Measurements from ENCODE around the gene NKX2-3. TPM values are rescaled to one million over a fixed set of nuclear protein-coding genes. Genes with fewer than 3 reads are reported as not detected.

The NKX2-3 gene
- total RNA-seq, 1 donor from 2014 or later: not detected

DNA sequence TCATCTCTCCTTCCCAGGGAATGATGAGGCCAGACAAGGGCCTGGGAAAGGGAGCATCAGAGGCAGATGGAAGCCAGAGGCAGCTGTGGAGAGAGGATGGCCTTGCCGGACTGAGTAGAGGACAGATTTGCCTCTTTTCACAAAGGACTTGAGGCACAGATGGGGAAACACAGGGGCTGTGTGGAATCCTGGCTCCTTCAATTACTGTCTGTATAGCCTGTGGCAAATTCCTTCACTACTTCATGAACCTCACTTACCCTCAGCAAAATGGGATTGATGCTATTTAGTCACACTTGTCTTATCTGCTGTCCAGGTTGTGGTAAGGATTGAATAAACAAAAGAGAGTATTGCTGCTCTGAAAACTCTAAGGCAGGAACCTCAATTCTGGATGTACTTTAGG lies 47.2 kb downstream of the NKX2-3 start:
- Mint-ChIP-seq H3K27ac (ENCODE audit: unreplicated experiment) (no peak overlapping the region), H3K4me1 (no peaks in the 10 kb centered on the region), H3K4me3 (no peak overlapping the region)

GRCh38 chr10:99582255-99582770 lies 49.6 kb downstream of the NKX2-3 start:
- H3K4me1 Mint-ChIP-seq: no peaks in the 10 kb centered on the region

More for the DNA sequence above, 47.2 kb downstream of the NKX2-3 start:
- Mint-ChIP-seq H3K9me3 (no peaks in the 10 kb centered on the region), H3K27me3 (ENCODE audit: low read depth) (peaks cover 31% of the 10 kb centered on the region), H3K36me3 (ENCODE audit: low read depth) (no peaks in the 10 kb centered on the region)
- no peak for DNase-seq (ENCODE audit: low read depth, low spot score)
- TF ChIP-seq, protein P1, sequence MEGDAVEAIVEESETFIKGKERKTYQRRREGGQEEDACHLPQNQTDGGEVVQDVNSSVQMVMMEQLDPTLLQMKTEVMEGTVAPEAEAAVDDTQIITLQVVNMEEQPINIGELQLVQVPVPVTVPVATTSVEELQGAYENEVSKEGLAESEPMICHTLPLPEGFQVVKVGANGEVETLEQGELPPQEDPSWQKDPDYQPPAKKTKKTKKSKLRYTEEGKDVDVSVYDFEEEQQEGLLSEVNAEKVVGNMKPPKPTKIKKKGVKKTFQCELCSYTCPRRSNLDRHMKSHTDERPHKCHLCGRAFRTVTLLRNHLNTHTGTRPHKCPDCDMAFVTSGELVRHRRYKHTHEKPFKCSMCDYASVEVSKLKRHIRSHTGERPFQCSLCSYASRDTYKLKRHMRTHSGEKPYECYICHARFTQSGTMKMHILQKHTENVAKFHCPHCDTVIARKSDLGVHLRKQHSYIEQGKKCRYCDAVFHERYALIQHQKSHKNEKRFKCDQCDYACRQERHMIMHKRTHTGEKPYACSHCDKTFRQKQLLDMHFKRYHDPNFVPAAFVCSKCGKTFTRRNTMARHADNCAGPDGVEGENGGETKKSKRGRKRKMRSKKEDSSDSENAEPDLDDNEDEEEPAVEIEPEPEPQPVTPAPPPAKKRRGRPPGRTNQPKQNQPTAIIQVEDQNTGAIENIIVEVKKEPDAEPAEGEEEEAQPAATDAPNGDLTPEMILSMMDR (conservative IDR thresholded peaks at IDR 0.05): no peak

DNA sequence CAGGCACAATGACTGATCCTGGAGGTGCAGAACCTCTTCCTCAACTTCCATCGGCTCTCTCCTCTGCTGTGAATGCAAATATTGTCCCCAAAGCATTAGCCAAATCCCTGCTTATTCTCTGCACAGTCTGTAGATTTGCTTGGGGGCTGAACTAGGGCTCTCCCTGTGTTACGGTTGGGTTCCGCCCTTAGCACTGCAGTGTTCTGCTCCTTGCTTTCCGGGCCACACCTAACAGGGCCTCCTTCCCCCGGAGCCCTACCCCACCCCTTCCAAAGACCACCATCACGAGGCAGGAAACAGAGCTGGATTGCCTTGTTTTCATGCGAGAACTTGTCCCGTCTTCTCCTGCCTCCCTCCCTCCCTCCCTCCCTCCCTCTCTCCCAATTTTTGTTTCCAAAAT lies 50.9 kb downstream of the NKX2-3 start:
- Mint-ChIP-seq H3K4me3 (no peak overlapping the region), H3K4me1 (no peaks in the 10 kb centered on the region), H3K9me3 (no peaks in the 10 kb centered on the region), H3K36me3 (ENCODE audit: low read depth) (no peaks in the 10 kb centered on the region), H3K27me3 (ENCODE audit: low read depth) (peaks cover 31% of the 10 kb centered on the region), H3K27ac (ENCODE audit: unreplicated experiment) (no peak overlapping the region)
- DNase-seq (ENCODE audit: low read depth, low spot score): no peak
- TF ChIP-seq, protein P1 (conservative IDR thresholded peaks at IDR 0.05): no peak

More at GRCh38 chr10:99582255-99582770, 49.6 kb downstream of the NKX2-3 start:
- Mint-ChIP-seq H3K27ac (ENCODE audit: unreplicated experiment) (no peak overlapping the region), H3K9me3 (no peaks in the 10 kb centered on the region), H3K27me3 (ENCODE audit: low read depth) (peaks cover 32% of the 10 kb centered on the region), H3K36me3 (ENCODE audit: low read depth) (no peaks in the 10 kb centered on the region), H3K4me3 (no peak overlapping the region)
- TF ChIP-seq, protein P1 (conservative IDR thresholded peaks at IDR 0.05): no peak
- DNase-seq (ENCODE audit: low read depth, low spot score): no peak

Other genes starting within 250 kb of the NKX2-3 start
- 1.6 and 2.0 TPM in 2 replicates for gene CNNM1, start 203.6 kb upstream of the NKX2-3 start, total RNA-seq
- gene GOT1, start 102.3 kb upstream of the NKX2-3 start, total RNA-seq: 30.8 and 37.8 TPM in 2 replicates
- gene SLC25A28, start 87.5 kb downstream of the NKX2-3 start, total RNA-seq: 28.4 and 40.2 TPM in 2 replicates
- gene ENTPD7, start 126.6 kb downstream of the NKX2-3 start, total RNA-seq: 23.9 and 24.9 TPM in 2 replicates
- gene COX15, start 199.2 kb downstream of the NKX2-3 start, total RNA-seq: 44.4 and 48.7 TPM in 2 replicates
- 17.6 and 17.9 TPM in 2 replicates for gene CUTC, start 199.3 kb downstream of the NKX2-3 start, total RNA-seq
- gene ABCC2, start 249.7 kb downstream of the NKX2-3 start, total RNA-seq: 5.9 and 6.2 TPM in 2 replicates

Measured in neural crest cell (in vitro differentiated cells).